ENCODE data around the gene SRP54. TPM values are rescaled to one million over a fixed set of nuclear protein-coding genes. Genes with fewer than 3 reads are reported as not detected.

SRP54 gene
- total and polyA plus RNA-seq, 4 donors = 32.6 to 113 (median 38.4) TPM

DNA sequence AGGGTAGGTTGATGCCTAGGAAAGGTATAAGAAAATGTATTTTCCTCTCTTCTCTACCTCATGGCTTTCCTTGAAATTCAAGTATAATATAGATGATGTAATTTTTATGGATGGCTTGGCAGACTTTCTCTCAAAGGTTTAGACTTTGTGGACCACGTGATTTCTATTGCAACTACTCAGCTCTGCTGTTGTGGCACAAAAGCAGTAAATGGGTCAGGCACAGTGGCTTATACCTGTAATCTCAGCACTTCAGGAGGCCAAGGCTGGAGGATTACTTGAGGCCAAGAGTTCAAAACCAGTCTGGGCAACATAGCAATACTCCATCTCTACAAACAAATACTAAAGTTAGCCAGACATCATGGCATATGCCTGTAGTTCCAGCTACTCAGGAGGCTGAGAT, 22.0 kb downstream of the SRP54 start (continued):
- TF ChIP-seq, protein P1, sequence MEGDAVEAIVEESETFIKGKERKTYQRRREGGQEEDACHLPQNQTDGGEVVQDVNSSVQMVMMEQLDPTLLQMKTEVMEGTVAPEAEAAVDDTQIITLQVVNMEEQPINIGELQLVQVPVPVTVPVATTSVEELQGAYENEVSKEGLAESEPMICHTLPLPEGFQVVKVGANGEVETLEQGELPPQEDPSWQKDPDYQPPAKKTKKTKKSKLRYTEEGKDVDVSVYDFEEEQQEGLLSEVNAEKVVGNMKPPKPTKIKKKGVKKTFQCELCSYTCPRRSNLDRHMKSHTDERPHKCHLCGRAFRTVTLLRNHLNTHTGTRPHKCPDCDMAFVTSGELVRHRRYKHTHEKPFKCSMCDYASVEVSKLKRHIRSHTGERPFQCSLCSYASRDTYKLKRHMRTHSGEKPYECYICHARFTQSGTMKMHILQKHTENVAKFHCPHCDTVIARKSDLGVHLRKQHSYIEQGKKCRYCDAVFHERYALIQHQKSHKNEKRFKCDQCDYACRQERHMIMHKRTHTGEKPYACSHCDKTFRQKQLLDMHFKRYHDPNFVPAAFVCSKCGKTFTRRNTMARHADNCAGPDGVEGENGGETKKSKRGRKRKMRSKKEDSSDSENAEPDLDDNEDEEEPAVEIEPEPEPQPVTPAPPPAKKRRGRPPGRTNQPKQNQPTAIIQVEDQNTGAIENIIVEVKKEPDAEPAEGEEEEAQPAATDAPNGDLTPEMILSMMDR (IDR thresholded peaks at IDR 0.05; ENCODE audit: low read depth, low read length, missing input control) = no peak
- TF ChIP-seq MAX (IDR thresholded peaks at IDR 0.05) (no peak), RAD21 (IDR thresholded peaks at IDR 0.05) (no peak), YY1 (IDR thresholded peaks at IDR 0.05) (no peak), JUND (IDR thresholded peaks at IDR 0.05) (no peak), HNF4A (conservative IDR thresholded peaks at IDR 0.05) (no peak), FOXA1 (IDR thresholded peaks at IDR 0.05) (no peak)

DNA sequence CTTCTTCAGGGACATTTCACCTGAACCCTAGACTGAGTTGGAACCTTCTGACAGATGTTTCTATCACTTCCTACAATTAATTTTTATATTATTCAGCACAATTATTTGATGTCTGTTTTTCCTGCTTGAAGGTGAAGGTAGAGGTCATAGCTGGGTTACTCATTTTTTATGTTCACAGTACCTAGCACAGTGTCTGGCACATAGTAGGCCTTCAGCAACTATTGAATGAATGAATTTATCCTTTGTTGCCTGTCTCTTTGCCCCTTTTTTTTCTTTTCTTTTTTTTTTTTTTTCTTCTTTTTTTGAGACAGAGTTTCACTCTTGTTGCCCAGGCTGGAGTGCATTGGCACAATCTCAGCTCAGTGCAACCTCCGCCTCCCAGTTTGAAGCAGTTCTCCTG, 33.8 kb downstream of the SRP54 start:
- Histone ChIP-seq H3K4me1 (ENCODE audit: control insufficient read depth in 4 of 4, insufficient read depth in 4 of 4, low read length in 3 of 4) (no peaks in the 10 kb centered on the region), H3K27me3 (ENCODE audit: control insufficient read depth in 4 of 4, insufficient read depth in 4 of 4, low read length in 3 of 4) (no peaks in the 10 kb centered on the region), H3K4me3 (ENCODE audit: low read depth in 1 of 3, low read length in 3 of 3) (no peak overlapping the region), H3K27ac (ENCODE audit: low read depth in 1 of 2, low read length in 2 of 2) (no peak overlapping the region), H3K9ac (ENCODE audit: low read depth in 1 of 2, low read length in 2 of 2) (no peak overlapping the region), H3K36me3 (ENCODE audit: control insufficient read depth in 4 of 4, insufficient read depth in 3 of 4, low read depth in 1 of 4, low read length in 3 of 4) (peaks cover 12 to 65% (median 50%) of the 10 kb centered on the region in 4 donors), H3K9me3 (ENCODE audit: control insufficient read depth in 4 of 4, low read length in 3 of 4) (no peaks in the 10 kb centered on the region)
- TF ChIP-seq RAD21 (IDR thresholded peaks at IDR 0.05) = no peak
- TF ChIP-seq FOXA1 (IDR thresholded peaks at IDR 0.05) = no peak
- TF ChIP-seq, protein P1 (IDR thresholded peaks at IDR 0.05; ENCODE audit: low read depth, low read length, missing input control) = no peak
- TF ChIP-seq HNF4G (IDR thresholded peaks at IDR 0.05) = no peak
- TF ChIP-seq GABPA (IDR thresholded peaks at IDR 0.05 in 1 of 2, conservative IDR thresholded peaks at IDR 0.05 in 1 of 2) = no peak
- TF ChIP-seq, protein P2, sequence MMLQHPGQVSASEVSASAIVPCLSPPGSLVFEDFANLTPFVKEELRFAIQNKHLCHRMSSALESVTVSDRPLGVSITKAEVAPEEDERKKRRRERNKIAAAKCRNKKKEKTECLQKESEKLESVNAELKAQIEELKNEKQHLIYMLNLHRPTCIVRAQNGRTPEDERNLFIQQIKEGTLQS (IDR thresholded peaks at IDR 0.05) = no peak
- no peak for TF ChIP-seq NR2F2 (IDR thresholded peaks at IDR 0.05)
- no peak for TF ChIP-seq ZBTB33 (IDR thresholded peaks at IDR 0.05)
- WGBS = 98% methylated on average over 1 of the region's 1 CpG
- DNase-seq (ENCODE audit: low spot score) = no peak

- Histone ChIP-seq H3K9me3 (ENCODE audit: control insufficient read depth in 4 of 4, low read length in 3 of 4) (no peaks in the 10 kb centered on the region), H3K36me3 (ENCODE audit: control insufficient read depth in 4 of 4, insufficient read depth in 3 of 4, low read depth in 1 of 4, low read length in 3 of 4) (peaks cover 5 to 53% (median 44%) of the 10 kb centered on the region in 4 donors), H3K4me3 (ENCODE audit: low read depth in 1 of 3, low read length in 3 of 3) (no peak overlapping the region), H3K4me1 (ENCODE audit: control insufficient read depth in 4 of 4, insufficient read depth in 4 of 4, low read length in 3 of 4) (no peaks in the 10 kb centered on the region), H3K27me3 (ENCODE audit: control insufficient read depth in 4 of 4, insufficient read depth in 4 of 4, low read length in 3 of 4) (no peaks in the 10 kb centered on the region), H3K27ac (ENCODE audit: low read depth in 1 of 2, low read length in 2 of 2) (no peak overlapping the region), H3K9ac (ENCODE audit: low read depth in 1 of 2, low read length in 2 of 2) (no peak overlapping the region)
- no peak for DNase-seq (ENCODE audit: low spot score)
- WGBS = 76% methylated on average over 4 of the region's 4 CpGs
- TF ChIP-seq MAX (IDR thresholded peaks at IDR 0.05) (no peak), REST (IDR thresholded peaks at IDR 0.05) (no peak), FOXA2 (IDR thresholded peaks at IDR 0.05) (no peak), YY1 (IDR thresholded peaks at IDR 0.05) (no peak), RXRA (IDR thresholded peaks at IDR 0.05) (no peak), FOXA1 (IDR thresholded peaks at IDR 0.05) (no peak), NR2F2 (IDR thresholded peaks at IDR 0.05) (no peak), RAD21 (IDR thresholded peaks at IDR 0.05) (no peak), SP1 (IDR thresholded peaks at IDR 0.05) (no peak)
- TF ChIP-seq, protein P1 (IDR thresholded peaks at IDR 0.05; ENCODE audit: low read depth, low read length, missing input control) = no peak
- TF ChIP-seq, protein P2 (IDR thresholded peaks at IDR 0.05) = no peak
These were observed 37.9 kb downstream of the SRP54 start for GRCh38 chr14:35020713-35021112.

Data from liver (tissue), 9 donors.